ENCODE results near the gene IQCE.
A peak's percentile ranks its signal among the peaks of the same experiment; 100 is the strongest.
"Not testable (repeated sequence)": the region's sequence is repeated elsewhere in the genome, so short reads cannot be mapped to it uniquely, and the experiment has no call there.

IQCE gene

DNA sequence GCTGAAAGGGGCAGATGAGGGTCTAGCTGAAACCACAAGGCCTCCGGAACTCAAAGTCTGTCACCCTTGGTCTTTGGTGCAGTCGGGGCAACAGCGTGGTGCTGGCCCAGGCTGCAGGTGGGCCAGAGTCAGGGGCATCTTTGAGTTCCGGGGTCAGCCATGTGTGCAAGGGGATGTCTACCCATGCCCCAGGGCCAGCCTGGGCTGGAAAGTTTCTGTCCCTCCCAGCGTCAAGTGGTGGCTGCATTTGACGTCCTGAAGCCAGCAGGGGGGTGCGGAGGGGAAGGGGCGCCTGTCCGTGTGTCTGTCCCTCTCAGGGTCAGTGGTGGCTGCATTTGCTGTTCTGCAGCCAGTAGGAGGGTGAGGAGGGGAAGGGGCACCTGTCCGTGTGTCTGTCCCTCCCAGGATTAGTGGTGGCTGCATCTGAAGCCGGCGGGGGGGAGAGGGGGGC lies 4.1 kb upstream of the IQCE start:
- DNase-seq (ENCODE audit: low spot score), result no peak

GRCh38 chr7:2555121-2556052 lies 3.4 kb upstream of the IQCE start, which contains the start of gene BRAT1:
Gene BRAT1, minus strand, starts transcription at chr7:2555524. Its CDS starts 1,093 bp downstream, at chr7:2554431.
- peak; percentile 93 for DNase-seq (ENCODE audit: low spot score)

- DNase-seq (ENCODE audit: low spot score), result no peak
Measured at GRCh38 chr7:2559283-2559950, 638 bp downstream of the IQCE start.

DNA sequence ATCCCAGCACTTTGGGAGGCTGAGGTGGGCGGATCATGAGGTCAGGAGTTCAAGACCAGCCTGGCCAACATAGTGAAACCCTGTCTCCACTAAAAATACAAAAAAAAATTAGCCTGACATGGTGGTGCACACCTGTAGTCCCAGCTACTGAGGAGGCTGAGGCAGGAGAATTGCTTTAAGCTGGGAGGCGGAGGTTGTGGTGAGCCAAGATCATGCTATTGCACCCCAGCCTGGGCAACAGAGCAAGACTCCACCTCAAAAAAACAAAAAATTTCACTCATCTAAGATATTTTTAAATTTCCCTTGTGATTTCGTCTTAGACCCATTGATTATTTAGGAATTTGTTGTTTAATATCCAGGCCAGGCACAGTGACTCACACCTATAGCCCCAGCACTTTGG lies 5.2 kb downstream of the IQCE start:
- not testable (repeated sequence) for DNase-seq (ENCODE audit: low spot score)

- no peak for DNase-seq (ENCODE audit: low spot score)
Measured at GRCh38 chr7:2564970-2565540, 6.3 kb downstream of the IQCE start.

GRCh38 chr7:2566348-2566889 lies 7.6 kb downstream of the IQCE start:
- no peak for DNase-seq (ENCODE audit: low spot score)

- DNase-seq (ENCODE audit: low spot score), result peak; percentile 41
Measured at GRCh38 chr7:2566890-2567678, 8.3 kb downstream of the IQCE start.

DNA sequence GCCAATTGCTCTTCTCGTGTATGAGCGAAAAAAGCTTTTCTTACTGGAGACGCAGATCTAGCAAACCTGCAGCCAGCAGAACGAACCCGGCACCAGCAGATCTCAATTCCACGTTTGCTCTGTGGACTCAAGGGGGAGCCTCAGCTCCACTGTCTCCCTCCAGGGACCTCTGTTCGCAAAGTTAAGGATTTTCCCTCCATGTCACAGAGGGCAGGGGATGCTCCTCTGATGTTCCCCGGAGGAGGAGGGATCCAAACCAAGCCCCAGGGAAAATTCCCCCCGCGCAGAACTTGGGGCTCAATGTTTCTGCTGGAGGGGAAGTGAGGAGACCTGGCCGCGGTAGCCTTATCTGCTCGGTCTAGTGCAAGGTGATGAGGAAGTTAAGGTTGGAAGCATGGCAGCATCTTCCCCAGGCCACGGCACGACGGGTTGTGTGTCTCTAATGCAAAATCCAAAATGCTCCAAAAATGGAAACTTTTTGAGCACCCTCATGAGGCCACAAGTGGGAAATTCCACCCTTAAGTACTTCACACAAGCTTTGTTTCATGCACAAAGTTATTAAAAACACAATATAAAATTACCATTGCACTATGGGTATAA lies 9.0 kb downstream of the IQCE start:
- DNase-seq (ENCODE audit: low spot score), result peak; percentile 80

DNA sequence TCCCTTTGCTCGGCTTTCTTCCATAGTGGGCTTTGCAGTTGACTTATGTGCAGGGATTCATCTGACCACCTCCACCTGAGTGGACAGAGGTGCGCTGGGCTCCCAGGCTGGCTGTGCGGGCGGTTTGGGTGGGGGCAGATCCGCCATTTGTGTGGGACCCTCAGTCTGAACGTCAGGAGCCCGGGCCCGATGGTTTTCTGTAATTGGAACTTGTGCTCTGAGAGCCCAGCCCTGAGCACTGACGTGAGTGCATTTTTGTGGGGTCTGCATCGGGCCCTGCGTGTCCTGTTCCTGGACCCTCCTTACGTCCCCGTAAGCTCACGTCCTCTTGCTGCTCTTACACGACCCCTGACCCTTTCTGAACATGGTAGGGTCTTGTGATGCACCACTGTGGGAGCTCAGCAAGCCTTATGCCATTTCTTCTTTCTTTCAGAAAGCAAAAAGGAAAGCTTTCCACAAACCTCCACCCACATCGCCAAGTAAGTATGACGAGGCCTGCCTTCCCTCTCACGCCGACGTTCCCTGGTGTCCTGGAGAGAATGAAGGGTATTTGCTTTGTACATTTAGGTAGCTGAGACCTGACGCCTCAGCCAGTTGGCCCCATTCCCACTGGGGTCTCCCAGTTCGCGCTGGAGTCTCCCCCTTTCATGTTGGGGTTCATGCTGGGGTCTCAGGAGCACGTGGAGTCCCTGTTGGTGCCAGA lies 9.9 kb downstream of the IQCE start:
- DNase-seq (ENCODE audit: low spot score), result no peak

- DNase-seq (ENCODE audit: low spot score), result no peak
Measured at GRCh38 chr7:2569421-2569820, 10.6 kb downstream of the IQCE start.

DNA sequence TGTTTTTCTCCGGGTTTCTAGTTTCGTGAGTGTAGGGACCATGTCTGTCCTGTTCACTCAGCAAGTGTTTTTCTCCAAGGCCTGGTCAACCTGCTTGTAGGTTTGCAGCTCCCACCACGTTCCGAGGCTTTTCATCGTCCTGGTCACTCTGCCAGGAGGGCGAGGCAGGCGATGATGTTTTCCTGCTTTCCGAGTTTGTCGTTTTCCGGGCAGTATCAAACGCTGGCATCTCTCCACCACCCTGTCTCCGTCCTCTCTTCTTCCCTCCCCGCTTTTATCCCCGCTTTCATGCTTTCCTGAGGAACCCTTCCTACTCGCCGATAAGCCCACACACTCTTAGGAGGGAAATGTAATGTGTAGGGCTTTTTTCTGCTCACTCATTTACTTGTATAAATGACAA lies 11.2 kb downstream of the IQCE start:
- DNase-seq (ENCODE audit: low spot score), result no peak

DNA sequence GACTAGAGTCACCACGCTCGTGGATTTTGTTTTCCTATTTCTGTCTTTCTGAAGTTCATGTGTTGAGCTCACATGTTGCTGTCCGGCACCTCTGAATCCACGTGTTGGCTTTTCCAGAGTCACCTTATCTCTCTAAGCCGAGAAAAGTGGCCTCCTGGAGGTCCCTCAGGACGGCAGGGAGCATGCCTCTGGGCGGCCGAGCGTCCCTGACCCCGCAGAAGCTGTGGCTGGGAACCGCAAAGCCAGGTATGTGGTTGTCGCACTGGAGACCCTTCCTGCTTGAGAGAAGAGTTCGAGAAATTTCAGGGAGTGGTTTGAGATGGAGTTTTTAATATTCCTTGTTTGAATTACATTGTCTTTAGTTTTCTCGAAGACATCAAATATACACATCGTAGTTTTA lies 12.6 kb downstream of the IQCE start:
- no peak for DNase-seq (ENCODE audit: low spot score)

DNA sequence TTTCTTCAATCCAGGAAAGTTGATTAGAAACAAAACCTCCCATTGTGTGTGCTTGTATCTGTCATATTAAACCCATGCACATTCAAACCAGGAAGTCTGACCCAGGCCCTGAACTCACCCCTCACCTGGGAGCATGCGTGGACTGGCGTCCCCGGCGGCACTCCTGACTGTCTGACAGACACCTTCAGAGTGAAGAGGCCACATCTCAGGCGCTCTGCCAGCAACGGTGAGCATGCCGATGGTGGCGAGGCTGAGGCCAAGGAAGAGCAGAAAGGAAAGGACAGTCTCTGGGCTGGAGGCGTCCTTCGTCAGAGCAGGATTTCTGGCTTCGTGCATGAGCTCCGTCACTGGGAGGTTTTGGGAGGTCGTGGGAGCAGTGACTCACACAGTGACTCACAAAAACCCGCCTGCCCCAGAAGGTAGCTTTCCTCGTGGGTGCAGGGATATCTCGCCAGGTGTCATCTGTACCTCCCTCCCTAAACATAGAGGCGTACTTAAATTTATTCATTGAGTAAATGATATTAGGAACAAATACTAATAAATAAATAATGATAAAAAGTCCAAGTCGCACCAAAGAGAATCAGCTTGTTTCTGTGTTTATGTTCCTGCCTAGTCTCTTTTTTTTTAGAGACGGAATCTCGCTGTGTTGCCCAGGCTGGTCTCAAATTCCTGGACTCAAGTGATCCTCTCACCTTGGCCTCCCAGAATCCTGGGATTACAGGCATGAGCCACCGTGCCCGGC lies 13.5 kb downstream of the IQCE start:
- no peak for DNase-seq (ENCODE audit: low spot score)

- DNase-seq (ENCODE audit: low spot score), result no peak
Measured at GRCh38 chr7:2573761-2574160, 15.0 kb downstream of the IQCE start.

- no peak for DNase-seq (ENCODE audit: low spot score)
Measured at GRCh38 chr7:2575046-2575732, 16.4 kb downstream of the IQCE start.

GRCh38 chr7:2575733-2576340 lies 17.1 kb downstream of the IQCE start:
- DNase-seq (ENCODE audit: low spot score), result no peak

GRCh38 chr7:2576742-2577491 lies 18.1 kb downstream of the IQCE start:
- no peak for DNase-seq (ENCODE audit: low spot score)
